ENCODE results near the gene PRM3. TPM values are rescaled to one million over a fixed set of nuclear protein-coding genes. Genes with fewer than 3 reads are reported as not detected.

Gene PRM3
- total RNA-seq, 1 experiment from 2014 or later: not detected

- DNase-seq (ENCODE audit: low read depth): no peak
These were observed 25.3 kb downstream of the PRM3 start for GRCh38 chr16:11248133-11248532.

GRCh38 chr16:11245988-11246387, 27.4 kb downstream of the PRM3 start:
- no peak for DNase-seq (ENCODE audit: low read depth)

GRCh38 chr16:11245222-11245737, 28.1 kb downstream of the PRM3 start:
- no peak for DNase-seq (ENCODE audit: low read depth)

GRCh38 chr16:11242658-11243057, 30.8 kb downstream of the PRM3 start:
- DNase-seq (ENCODE audit: low read depth): no peak

GRCh38 chr16:11241480-11242204, 31.8 kb downstream of the PRM3 start:
- no peak for DNase-seq (ENCODE audit: low read depth)

GRCh38 chr16:11240636-11241473, 32.6 kb downstream of the PRM3 start:
- no peak for DNase-seq (ENCODE audit: low read depth)

- DNase-seq (ENCODE audit: low read depth): no peak
These were observed 33.5 kb downstream of the PRM3 start for GRCh38 chr16:11239644-11240632.

- no peak for DNase-seq (ENCODE audit: low read depth)
These were observed 34.9 kb downstream of the PRM3 start for GRCh38 chr16:11238272-11239202.

GRCh38 chr16:11236461-11237254, 36.8 kb downstream of the PRM3 start:
- DNase-seq (ENCODE audit: low read depth): no peak

GRCh38 chr16:11235703-11235991, 37.8 kb downstream of the PRM3 start:
- DNase-seq (ENCODE audit: low read depth): no peak

- DNase-seq (ENCODE audit: low read depth): no peak
These were observed 38.3 kb downstream of the PRM3 start for GRCh38 chr16:11234884-11235702.

- DNase-seq (ENCODE audit: low read depth): peak; percentile 65
These were observed 39.6 kb downstream of the PRM3 start for GRCh38 chr16:11233727-11234376.

- DNase-seq (ENCODE audit: low read depth): no peak
These were observed 40.3 kb downstream of the PRM3 start for GRCh38 chr16:11232852-11233726.

- DNase-seq (ENCODE audit: low read depth): no peak
These were observed 41.1 kb downstream of the PRM3 start for GRCh38 chr16:11232302-11232851.

GRCh38 chr16:11231367-11231970, 42.0 kb downstream of the PRM3 start:
- DNase-seq (ENCODE audit: low read depth): no peak

GRCh38 chr16:11229906-11230305, 43.5 kb downstream of the PRM3 start:
- DNase-seq (ENCODE audit: low read depth): no peak

All from HT1080 (cell line).